ENCODE results near the gene GLI2.

The GLI2 gene

DNA sequence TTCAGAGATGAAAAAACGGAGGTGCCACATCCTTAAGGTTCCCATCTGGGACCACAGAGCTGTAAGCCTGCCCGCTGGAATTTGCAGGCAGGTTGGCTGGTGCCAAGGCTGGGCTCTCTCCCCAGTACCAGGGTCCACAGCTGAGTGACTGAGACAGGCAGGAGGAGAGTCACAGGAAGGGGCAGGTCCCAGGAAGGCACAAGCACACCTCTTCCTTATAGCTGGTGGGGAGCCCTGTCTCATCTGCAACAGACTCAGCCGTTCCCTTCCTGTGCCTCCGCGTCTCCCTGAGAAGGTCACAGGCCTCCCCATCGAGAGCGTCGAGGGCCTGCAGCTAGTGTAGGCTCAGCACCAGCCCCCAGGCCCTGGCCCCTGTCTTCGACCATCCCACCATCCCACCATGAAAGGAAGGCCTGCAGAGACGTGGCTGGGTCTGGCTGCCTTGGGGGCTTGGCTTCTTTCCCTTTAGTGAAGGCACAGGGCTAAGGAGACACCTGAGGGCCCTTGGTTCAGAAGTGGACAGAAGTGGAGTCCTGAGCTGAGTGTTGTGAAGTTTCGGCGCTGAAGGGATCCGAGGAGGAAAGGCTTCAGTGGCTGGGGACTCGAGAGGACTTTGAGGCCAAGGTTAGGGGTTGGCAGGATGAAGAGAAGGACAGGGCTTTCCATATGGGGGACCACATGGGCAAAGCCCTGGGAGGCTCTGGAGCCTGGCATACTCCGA, 26.8 kb downstream of the GLI2 start:
- no peak for TF ChIP-seq Cebpa-rat (IDR thresholded peaks at IDR 0.05)
- Histone ChIP-seq H3K9me3 (no peaks in the 10 kb centered on the region), H3K4me1 (peaks cover 26% of the 10 kb centered on the region), H3K27ac (no peak overlapping the region), H4K20me1 (no peaks in the 10 kb centered on the region), H3K9ac (no peak overlapping the region), H3K36me3 (no peaks in the 10 kb centered on the region), H3K4me3 (no peak overlapping the region), H3K27me3 (no peaks in the 10 kb centered on the region), H3K4me2 (no peak overlapping the region)

GRCh38 chr2:120763508-120763907, 27.8 kb downstream of the GLI2 start:
- H3K4me1 ChIP-seq: peaks cover 22% of the 10 kb centered on the region
- H3K9me3 ChIP-seq: no peaks in the 10 kb centered on the region
- no peaks in the 10 kb centered on the region for H4K20me1 ChIP-seq
- H3K9ac ChIP-seq: no peak overlapping the region
- H3K27ac ChIP-seq: no peak overlapping the region
- no peak for TF ChIP-seq Cebpa-rat (IDR thresholded peaks at IDR 0.05)
- H3K36me3 ChIP-seq: no peaks in the 10 kb centered on the region
- no peaks in the 10 kb centered on the region for H3K27me3 ChIP-seq
- no peak overlapping the region for H3K4me3 ChIP-seq
- no peak overlapping the region for H3K4me2 ChIP-seq

GRCh38 chr2:120763931-120764330, 28.3 kb downstream of the GLI2 start:
- no peak overlapping the region for H3K9ac ChIP-seq
- no peaks in the 10 kb centered on the region for H3K36me3 ChIP-seq
- H3K9me3 ChIP-seq: no peaks in the 10 kb centered on the region
- no peaks in the 10 kb centered on the region for H4K20me1 ChIP-seq
- H3K27me3 ChIP-seq: no peaks in the 10 kb centered on the region
- no peak for TF ChIP-seq Cebpa-rat (IDR thresholded peaks at IDR 0.05)
- H3K4me3 ChIP-seq: no peak overlapping the region
- H3K27ac ChIP-seq: no peak overlapping the region
- H3K4me2 ChIP-seq: no peak overlapping the region
- H3K4me1 ChIP-seq: peaks cover 17% of the 10 kb centered on the region

- no peak overlapping the region for H3K4me3 ChIP-seq
- no peak overlapping the region for H3K27ac ChIP-seq
- peaks cover 12% of the 10 kb centered on the region for H3K4me1 ChIP-seq
- H4K20me1 ChIP-seq: no peaks in the 10 kb centered on the region
- no peak overlapping the region for H3K4me2 ChIP-seq
- no peaks in the 10 kb centered on the region for H3K27me3 ChIP-seq
- H3K36me3 ChIP-seq: no peaks in the 10 kb centered on the region
- no peak for TF ChIP-seq Cebpa-rat (IDR thresholded peaks at IDR 0.05)
- H3K9ac ChIP-seq: no peak overlapping the region
- H3K9me3 ChIP-seq: no peaks in the 10 kb centered on the region
Observed at GRCh38 chr2:120764492-120764891, 28.8 kb downstream of the GLI2 start.

- Histone ChIP-seq H3K9me3 (no peaks in the 10 kb centered on the region), H3K27me3 (no peaks in the 10 kb centered on the region), H3K27ac (no peak overlapping the region), H3K4me2 (no peak overlapping the region), H3K4me3 (no peak overlapping the region), H4K20me1 (no peaks in the 10 kb centered on the region), H3K36me3 (no peaks in the 10 kb centered on the region), H3K4me1 (peaks cover 5% of the 10 kb centered on the region), H3K9ac (no peak overlapping the region)
- no peak for TF ChIP-seq Cebpa-rat (IDR thresholded peaks at IDR 0.05)
Observed at GRCh38 chr2:120764991-120765677, 29.5 kb downstream of the GLI2 start.

GRCh38 chr2:120765678-120766469, 30.2 kb downstream of the GLI2 start:
- H3K9me3 ChIP-seq: no peaks in the 10 kb centered on the region
- no peak overlapping the region for H3K9ac ChIP-seq
- H3K27me3 ChIP-seq: no peaks in the 10 kb centered on the region
- H4K20me1 ChIP-seq: no peaks in the 10 kb centered on the region
- peaks cover 5% of the 10 kb centered on the region; the same call in 1 of the 2 replicates for H3K4me1 ChIP-seq
- H3K4me2 ChIP-seq: no peak overlapping the region
- TF ChIP-seq Cebpa-rat (IDR thresholded peaks at IDR 0.05): no peak
- H3K27ac ChIP-seq: no peak overlapping the region
- no peaks in the 10 kb centered on the region for H3K36me3 ChIP-seq
- no peak overlapping the region for H3K4me3 ChIP-seq

DNA sequence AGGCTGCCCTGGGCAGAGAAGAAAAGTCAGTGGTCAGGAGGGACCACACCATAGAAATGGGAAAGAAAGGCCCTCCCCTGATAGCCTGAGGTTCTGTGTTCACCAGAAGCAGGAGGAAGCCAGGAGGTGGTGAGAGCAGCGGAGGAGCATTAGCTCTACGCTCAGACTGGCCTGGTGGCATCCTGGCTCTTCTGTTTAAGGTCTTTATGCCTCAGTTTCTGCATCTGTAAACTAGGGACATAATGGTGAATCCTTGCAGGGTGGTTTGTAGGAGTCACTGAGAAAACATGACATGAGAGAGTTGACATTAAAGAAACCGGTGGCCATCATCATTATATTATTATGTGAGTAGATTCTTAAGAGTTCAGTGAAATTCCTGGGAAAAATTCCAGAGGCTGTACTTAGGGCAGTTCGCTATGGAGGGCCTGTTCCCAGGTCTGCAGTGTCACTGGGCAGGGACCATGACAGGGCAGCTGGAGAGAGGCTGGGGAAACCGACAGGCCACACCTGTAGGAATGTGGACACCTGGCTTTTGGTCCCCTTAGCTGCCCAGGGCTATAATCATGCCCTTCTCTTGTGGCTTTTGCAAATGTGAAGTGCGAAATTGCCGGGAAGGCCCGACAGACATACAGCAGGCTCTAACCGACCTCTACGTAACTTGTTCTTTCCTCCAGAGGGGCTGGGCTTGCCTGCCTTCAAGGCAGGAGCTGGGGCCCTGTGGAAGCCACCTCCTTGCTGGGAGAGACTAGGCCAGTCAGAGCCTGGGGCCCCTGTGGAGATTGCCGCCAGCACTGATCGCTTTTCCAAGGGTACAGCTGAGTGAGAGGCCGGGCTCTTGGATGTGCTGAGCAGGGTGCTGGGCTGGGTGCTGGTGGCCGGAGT, 31.0 kb downstream of the GLI2 start:
- Histone ChIP-seq H3K4me1 (peaks cover 5% of the 10 kb centered on the region; the same call in 1 of the 2 replicates), H3K4me2 (no peak overlapping the region), H3K27me3 (no peaks in the 10 kb centered on the region), H3K27ac (no peak overlapping the region), H3K9ac (no peak overlapping the region), H3K9me3 (no peaks in the 10 kb centered on the region), H3K4me3 (no peak overlapping the region), H3K36me3 (no peaks in the 10 kb centered on the region), H4K20me1 (no peaks in the 10 kb centered on the region)
- TF ChIP-seq Cebpa-rat (IDR thresholded peaks at IDR 0.05): no peak

GRCh38 chr2:120767486-120768005, 31.9 kb downstream of the GLI2 start:
- Histone ChIP-seq H4K20me1 (no peaks in the 10 kb centered on the region), H3K9me3 (no peaks in the 10 kb centered on the region), H3K27me3 (no peaks in the 10 kb centered on the region), H3K4me2 (no peak overlapping the region), H3K4me1 (peaks cover 13% of the 10 kb centered on the region), H3K4me3 (no peak overlapping the region), H3K36me3 (no peaks in the 10 kb centered on the region), H3K27ac (no peak overlapping the region), H3K9ac (no peak overlapping the region)
- no peak for TF ChIP-seq Cebpa-rat (IDR thresholded peaks at IDR 0.05)
